Stimulated activated CD8-positive, alpha-beta memory T cell treated with anti-CD3 and anti-CD28 coated beads, Interleukin-12 subunit alpha, Interleukin-12 subunit beta, amount 100 ng/mL, for 24 hours (primary cell): ENCODE measurements around the gene MBD2.
"Not testable (repeated sequence)": the region's sequence is repeated elsewhere in the genome, so short reads cannot be mapped to it uniquely, and the experiment has no call there.

Source experiments
- DNase-seq: peaks from one replicate; pipeline ENCODE4 v3.0.0-alpha.2; 2020; ENCODE audit errors: extremely low read depth

Gene MBD2

DNA sequence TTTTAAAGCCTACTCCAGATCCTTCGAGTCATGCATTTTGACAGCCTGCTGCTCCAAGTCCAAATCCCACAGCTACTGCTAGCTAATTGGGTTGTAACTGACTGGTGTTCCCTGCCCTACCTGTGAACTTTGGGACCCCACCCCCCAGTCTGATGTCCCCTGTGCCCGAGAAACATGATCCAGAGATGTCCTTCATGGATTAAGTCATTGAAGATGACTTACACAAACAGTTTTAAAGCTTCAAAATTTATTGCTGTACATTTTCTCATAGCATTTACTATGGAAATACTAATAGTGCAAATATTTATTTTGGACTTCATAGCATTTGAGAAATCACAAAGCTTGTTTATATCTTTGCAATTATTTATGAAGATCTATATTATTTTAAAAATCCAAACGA lies 73.1 kb downstream of the MBD2 start:
- DNase-seq = no peak

DNA sequence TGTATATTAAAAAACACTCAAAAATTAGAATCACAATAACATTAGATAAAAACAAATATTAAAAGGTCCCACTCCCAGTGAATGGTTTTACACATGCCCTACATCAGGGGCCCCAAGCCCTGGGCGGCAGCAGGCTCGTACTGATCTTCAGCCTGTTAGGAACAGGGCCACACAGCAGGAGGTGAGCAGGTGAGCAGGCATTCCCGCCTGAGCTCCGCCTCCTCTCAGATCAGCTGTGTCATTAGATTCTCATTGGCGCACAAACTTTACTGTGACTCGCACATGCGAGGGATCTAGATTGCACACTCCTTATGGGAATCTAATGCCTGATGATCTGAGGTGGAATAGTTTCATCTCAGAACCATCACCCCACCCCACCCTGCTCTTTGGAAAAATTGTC lies 74.2 kb downstream of the MBD2 start:
- no peak for DNase-seq

DNA sequence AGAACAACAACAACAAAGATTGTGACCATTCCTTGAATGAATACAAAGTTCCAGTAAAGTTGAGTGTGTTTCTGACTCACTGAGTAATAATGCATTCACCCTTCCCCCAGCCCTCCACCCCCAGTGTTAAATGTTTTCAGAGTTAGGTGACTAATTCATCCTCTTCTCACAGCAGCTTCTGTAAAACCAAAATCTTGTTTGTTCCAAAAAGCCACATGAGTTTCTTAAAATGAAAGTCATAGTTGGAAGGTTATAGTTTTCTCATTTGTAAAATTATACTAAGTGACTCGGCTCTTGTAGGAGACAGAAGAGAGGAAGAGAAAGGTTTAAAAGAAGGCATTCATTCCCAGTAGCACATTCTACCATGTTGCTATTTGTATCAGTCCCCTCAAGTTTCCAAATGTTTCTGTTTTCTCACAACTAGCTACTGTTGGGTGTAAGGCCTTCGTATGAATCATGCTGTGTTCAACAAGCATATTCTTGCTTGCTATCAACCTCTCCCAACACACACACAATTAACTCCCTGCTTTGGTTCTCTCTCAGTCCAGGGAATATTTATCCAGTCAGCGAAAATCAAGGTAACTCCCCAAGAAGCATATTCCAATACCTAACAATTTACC lies 75.3 kb downstream of the MBD2 start:
- no peak for DNase-seq

DNA sequence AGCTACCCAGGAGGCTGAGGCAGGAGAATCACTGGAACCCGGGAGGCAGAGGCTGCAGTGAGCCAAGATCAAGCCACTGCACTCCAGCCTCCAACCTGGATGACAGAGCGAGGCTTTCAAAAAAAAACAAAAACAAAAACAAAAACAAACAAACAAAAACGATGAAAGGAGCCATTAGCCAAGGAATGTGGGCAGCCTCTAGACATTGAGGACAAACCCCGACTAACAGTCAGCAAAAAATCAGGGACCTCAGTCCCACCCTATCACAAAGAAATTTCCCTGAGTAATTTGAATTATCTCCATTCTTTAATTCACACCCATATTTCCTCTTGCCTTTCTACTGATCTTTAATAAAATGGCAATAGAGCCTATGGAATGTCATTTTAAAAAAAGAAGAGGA lies 75.8 kb downstream of the MBD2 start:
- DNase-seq = no peak

- no peak for DNase-seq
Observed at GRCh38 chr18:54148151-54148550, 76.3 kb downstream of the MBD2 start.

GRCh38 chr18:54147439-54147838 lies 77.0 kb downstream of the MBD2 start:
- DNase-seq = no peak

DNA sequence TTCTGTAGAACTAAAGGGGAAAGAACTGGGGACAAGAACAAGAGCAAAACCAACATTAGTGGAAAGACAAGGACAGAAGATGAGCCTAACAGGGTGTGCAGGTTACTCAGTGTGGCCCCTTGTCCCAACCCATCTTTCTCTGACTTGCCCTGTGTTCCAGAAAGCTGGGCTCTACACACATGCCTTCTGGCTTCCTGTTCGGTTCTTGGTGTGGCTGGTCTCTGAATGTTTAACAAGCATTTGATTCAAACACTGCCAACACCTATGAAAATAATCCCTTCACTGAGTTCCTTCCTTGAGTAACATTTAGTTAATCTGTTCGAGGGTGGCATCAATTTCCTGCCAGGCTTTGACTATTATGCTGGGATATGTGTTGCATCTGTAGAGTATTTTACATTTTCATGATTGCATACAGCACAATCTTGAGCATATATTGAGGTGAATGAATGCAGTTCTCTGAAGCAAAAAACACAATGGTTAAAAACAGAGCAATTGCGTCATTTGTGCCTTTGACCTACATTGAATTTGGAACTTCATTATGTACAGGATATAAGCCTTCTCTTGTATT lies 83.3 kb downstream of the MBD2 start:
- no peak for DNase-seq

- DNase-seq = no peak
Observed at GRCh38 chr18:54140641-54141040, 83.8 kb downstream of the MBD2 start.

GRCh38 chr18:54135216-54135615 lies 89.3 kb downstream of the MBD2 start:
- no peak for DNase-seq

- DNase-seq = no peak
Observed at GRCh38 chr18:54134053-54134452, 90.4 kb downstream of the MBD2 start.

- DNase-seq = no peak
Observed at GRCh38 chr18:54130631-54131030, 93.8 kb downstream of the MBD2 start.

DNA sequence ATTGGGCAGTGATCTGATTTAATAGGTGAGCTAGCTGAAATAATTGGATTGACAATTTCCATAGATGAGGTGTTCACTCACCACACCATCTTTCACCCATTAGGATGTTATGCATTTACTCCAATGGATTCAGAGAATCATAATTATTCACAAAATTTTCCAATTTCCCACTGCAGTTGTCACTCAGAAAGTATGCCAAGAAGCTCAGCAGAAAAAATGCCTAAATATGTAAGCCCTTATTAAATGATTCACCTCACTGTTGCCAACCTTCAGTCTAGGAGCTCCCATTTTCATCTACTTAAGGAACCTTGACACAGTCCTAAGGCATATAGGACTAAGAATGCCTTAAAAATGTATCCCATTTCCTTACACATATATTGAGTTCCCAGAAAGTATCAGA lies 94.3 kb downstream of the MBD2 start:
- no peak for DNase-seq

- no peak for DNase-seq
Observed at GRCh38 chr18:54129448-54130067, 94.9 kb downstream of the MBD2 start.

- DNase-seq = no peak
Observed at GRCh38 chr18:54127759-54128378, 96.6 kb downstream of the MBD2 start.

- DNase-seq = no peak
Observed at GRCh38 chr18:54125429-54125828, 99.0 kb downstream of the MBD2 start.

GRCh38 chr18:54123720-54124440 lies 100.6 kb downstream of the MBD2 start:
- DNase-seq = not testable (repeated sequence)

- no peak for DNase-seq
Observed at GRCh38 chr18:54119524-54120019, 104.9 kb downstream of the MBD2 start.

- no peak for DNase-seq
Observed at GRCh38 chr18:54117853-54118773, 106.4 kb downstream of the MBD2 start.

DNA sequence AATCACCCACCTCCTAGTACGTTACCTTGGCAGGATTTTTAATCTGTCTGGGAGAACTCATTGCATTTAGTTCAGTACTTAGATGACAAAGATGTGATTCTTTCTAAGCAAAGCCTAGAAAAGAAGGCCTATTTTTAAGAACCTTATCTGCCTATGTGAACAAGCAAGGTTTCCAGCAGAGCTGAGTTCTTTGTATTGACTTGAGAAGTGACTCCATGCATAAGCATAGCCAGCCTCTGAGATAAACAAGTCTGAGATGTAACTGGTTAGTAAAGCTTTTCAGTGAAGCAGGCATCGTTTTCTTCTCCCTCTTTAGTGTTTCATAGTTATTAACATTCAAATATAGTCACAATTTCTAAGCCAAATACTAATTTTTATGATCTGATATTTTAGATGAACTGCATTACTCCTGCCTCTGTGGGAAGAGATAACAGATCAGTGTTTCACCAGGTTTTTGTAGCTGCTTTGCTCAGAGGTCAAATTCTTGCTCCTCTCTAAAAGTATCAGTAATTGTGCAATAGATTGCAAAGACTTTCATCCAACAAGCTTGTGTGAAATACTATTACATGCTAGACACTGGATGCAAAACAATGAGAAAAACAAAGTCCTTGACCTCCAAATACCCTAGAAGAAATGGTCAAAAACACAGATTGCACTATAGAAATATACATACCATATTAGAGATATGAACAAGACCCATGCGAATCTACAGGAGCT lies 107.8 kb downstream of the MBD2 start:
- no peak for DNase-seq

GRCh38 chr18:54112356-54112755 lies 112.1 kb downstream of the MBD2 start:
- no peak for DNase-seq
